ENCODE results near the gene FGGY. TPM values are rescaled to one million over a fixed set of nuclear protein-coding genes. Genes with fewer than 3 reads are reported as not detected.

The FGGY gene
- total RNA-seq, 4 donors from 2014 or later, result 24.9 to 35.9 (median 30.5) TPM

- intact Hi-C loops (cut with DNase I; ENCODE audit: low total_unique reads) (loop anchor here (2.0 to 5.0 kb wide), 3 partner anchors 89 to 820 kb away; partner anchors contain the start of gene JUN), in situ Hi-C loops (cut with MboI; ENCODE audit: low sequenced_read_pairs in 4 of 4) (loop anchor here in 1 of 4 donors (10.0 kb wide), 1 partner anchor 83 kb away; no protein-coding TSS in a partner anchor)
- no peaks in the 10 kb centered on the region for H3K27me3 ChIP-seq
- TF ChIP-seq POLR2A (IDR thresholded peaks at IDR 0.05), result no peak
- TF ChIP-seq CTCF (IDR thresholded peaks at IDR 0.05 in 4 of 5, conservative IDR thresholded peaks at IDR 0.05 in 1 of 5), result no peak
- no peaks in the 10 kb centered on the region for H3K9me3 ChIP-seq
- peak overlapping the region; percentile 84 to 91 (median 86) for H3K27ac ChIP-seq
- H3K4me1 ChIP-seq, result peaks cover 41 to 62% of the 10 kb centered on the region in 2 donors
- ATAC-seq (peak in 1 of 2 donors; percentile 26), DNase-seq (no peak)
- no peak overlapping the region for H3K4me3 ChIP-seq
- H3K36me3 ChIP-seq, result no peaks in the 10 kb centered on the region
These were observed 304.9 kb downstream of the FGGY start for GRCh38 chr1:59601811-59602210.

- no peak for ATAC-seq
- Histone ChIP-seq H3K27me3 (no peaks in the 10 kb centered on the region), H3K36me3 (no peaks in the 10 kb centered on the region), H3K4me3 (no peak overlapping the region), H3K4me1 (peaks cover 37 to 49% of the 10 kb centered on the region in 2 donors), H3K9me3 (no peaks in the 10 kb centered on the region), H3K27ac (no peak overlapping the region)
- TF ChIP-seq CTCF (IDR thresholded peaks at IDR 0.05 in 4 of 5, conservative IDR thresholded peaks at IDR 0.05 in 1 of 5) (no peak), POLR2A (IDR thresholded peaks at IDR 0.05) (no peak)
- DNase-seq, result no peak
- in situ Hi-C loops (cut with MboI; ENCODE audit: low sequenced_read_pairs in 4 of 4), result loop anchor here in 1 of 4 donors (10.0 kb wide), 1 partner anchor 81 kb away; no protein-coding TSS in a partner anchor
- intact Hi-C loops (cut with DNase I; ENCODE audit: low total_unique reads), result loop anchor here (5.0 kb wide), 2 partner anchors 177 to 822 kb away; partner anchors contain the start of gene JUN
These were observed 307.3 kb downstream of the FGGY start for GRCh38 chr1:59604191-59604590.

DNA sequence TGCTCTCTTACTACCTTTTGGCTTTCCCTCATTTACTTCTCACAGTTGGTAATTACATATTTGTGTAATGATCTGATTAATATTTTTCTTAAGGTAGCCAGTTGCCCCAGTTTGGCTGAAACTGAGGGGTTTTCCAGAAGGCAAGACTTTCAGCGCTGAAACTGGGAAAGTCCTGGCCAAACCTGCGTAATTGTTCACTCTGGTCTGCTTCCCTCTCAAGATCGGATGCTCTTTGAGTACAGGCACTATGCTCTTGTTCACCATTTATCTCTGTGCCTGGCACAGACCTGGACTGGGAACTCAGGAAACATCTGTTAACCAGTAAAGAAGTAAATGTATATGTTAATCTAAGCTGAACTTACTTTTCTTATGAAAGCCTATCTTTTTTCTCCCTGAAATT is 308.3 kb downstream of the FGGY start:
- H3K9me3 ChIP-seq, result no peaks in the 10 kb centered on the region
- H3K27me3 ChIP-seq, result no peaks in the 10 kb centered on the region
- no peak overlapping the region for H3K27ac ChIP-seq
- no peak overlapping the region for H3K4me3 ChIP-seq
- no peak for TF ChIP-seq CTCF (IDR thresholded peaks at IDR 0.05 in 4 of 5, conservative IDR thresholded peaks at IDR 0.05 in 1 of 5)
- TF ChIP-seq POLR2A (IDR thresholded peaks at IDR 0.05), result no peak
- no peaks in the 10 kb centered on the region for H3K36me3 ChIP-seq
- DNase-seq, result no peak
- no peak for ATAC-seq
- intact Hi-C loops (cut with DNase I; ENCODE audit: low total_unique reads) (no loop called here), in situ Hi-C loops (cut with MboI; ENCODE audit: low sequenced_read_pairs in 4 of 4) (loop anchor here in 1 of 4 donors (10.0 kb wide), 1 partner anchor 80 kb away; no protein-coding TSS in a partner anchor)
- peaks cover 34 to 48% of the 10 kb centered on the region in 2 donors for H3K4me1 ChIP-seq

DNA sequence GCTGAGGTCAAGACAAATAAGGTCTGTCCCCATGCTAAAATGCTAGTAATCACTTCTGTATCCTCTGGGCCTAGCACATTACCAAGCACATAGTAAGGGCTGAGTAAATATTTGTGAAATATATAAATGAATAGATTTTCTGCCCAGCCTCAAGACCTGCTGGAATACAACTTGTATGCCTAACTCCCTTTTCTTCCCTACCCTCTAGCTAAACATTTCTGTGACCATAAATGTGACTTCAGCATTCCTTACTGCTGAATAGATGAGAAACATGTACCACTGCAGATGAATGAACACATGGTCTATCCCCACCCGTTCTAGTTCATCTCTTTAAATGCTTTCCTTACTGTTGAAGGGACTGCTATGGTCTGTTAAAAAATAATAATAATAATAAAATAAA is 308.9 kb downstream of the FGGY start:
- no peak for TF ChIP-seq POLR2A (IDR thresholded peaks at IDR 0.05)
- no peak for TF ChIP-seq CTCF (IDR thresholded peaks at IDR 0.05 in 4 of 5, conservative IDR thresholded peaks at IDR 0.05 in 1 of 5)
- in situ Hi-C loops (cut with MboI; ENCODE audit: low sequenced_read_pairs in 4 of 4) (loop anchor here in 1 of 4 donors (10.0 kb wide), 1 partner anchor 79 kb away; no protein-coding TSS in a partner anchor), intact Hi-C loops (cut with DNase I; ENCODE audit: low total_unique reads) (no loop called here)
- H3K36me3 ChIP-seq, result no peaks in the 10 kb centered on the region
- H3K4me3 ChIP-seq, result no peak overlapping the region
- no peak for DNase-seq
- no peaks in the 10 kb centered on the region for H3K27me3 ChIP-seq
- H3K9me3 ChIP-seq, result no peaks in the 10 kb centered on the region
- no peak for ATAC-seq
- H3K27ac ChIP-seq, result no peak overlapping the region
- peaks cover 31 to 42% of the 10 kb centered on the region in 2 donors for H3K4me1 ChIP-seq
